ENCODE measurements around the gene ONECUT3.

The ONECUT3 gene

DNA sequence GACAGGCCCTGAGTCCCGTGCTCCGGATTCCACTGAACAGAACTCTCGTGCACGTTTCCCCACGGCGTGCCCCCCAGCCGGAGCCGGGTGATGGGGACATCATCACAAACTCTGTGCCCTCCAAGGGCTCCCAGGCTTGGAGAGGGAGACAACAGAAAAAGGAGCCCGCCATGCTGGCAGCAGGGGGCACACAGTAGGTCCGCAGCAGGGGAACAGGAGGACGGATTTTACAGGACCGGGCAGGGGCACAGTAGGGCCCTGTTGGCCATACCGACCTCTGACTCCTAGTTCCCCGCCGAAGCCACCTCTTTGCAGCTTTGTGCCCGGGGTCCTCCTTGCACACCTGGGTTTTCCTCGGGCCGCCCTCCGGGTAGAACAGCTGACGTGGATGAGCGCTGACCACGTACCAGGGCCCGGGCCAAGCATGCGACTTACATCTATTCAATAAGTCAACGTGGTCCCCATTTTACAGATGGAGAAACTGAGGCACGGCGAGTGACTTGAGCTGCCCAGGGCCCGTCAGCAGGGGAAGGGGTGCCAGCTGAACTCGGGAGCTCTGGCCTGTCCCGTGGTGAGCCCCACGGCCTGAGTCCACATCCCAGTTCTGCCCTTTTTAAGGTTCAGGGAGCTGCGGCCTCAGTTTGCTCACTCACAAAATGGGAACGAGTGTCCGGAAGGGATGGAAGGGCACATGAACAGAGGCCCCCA is 10.2 kb upstream of the ONECUT3 start:
- no peak for DNase-seq

DNA sequence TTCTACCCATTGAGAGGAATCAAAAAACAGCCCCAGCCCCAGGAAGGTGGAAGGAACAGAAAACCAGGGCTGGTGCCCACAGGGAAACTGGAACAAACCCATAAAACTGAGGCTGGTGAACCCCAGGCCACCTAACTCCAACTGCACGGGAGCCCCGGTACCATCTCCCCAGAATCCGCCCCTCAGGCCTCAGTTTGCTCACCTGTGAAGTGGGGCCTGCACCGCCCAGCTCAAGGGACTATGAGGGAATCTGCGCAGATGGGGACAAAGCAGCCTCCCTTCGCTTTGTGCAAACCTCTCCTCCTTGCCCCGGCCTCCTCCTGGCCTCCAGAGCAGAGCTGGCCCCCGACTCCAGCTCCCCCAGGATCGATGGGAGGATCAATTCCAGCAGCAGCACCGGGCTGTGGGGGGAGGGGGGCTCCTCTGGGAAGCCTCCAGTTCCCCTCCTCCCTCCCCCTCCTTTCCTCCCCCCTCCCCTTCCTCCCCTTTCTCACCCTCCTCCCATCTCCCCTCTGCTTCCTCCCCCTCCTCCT is 9.1 kb upstream of the ONECUT3 start:
- DNase-seq, result no peak

DNA sequence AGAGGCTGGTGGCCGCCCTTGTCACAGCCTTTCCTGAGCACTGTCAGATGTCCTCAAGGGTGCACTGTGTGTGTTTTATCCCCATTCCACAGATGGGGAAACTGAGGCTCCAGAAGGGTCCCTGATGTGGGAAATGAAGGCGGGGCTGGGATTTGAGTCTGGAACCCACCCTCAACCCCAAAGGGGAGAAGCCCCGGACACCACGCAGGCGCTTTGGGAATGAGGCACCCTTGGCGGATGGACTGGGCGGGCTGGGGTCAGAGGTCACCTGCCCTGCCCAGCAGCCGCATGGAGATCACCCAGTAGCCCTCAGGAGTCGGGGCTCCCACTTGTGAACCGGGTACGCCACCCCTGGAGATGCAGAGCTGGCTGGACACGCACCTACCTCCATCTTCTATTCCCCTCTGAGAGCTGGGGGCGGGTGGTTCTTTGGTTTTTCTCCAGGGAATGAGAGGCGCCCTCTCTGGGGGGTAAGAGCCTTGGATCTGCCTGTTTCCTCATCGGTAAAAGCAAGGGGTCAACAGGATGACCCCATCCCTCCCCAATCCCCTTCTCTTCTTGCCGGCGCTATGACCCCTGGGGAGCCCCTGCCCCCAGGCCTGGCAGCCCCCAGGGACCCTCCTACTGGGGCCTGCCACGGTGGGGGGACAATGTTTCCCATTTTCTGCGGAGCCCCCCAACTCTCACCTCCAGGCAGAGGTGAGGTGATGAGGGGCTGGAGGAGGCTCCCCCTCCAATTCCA is 8.3 kb upstream of the ONECUT3 start:
- DNase-seq, result no peak

GRCh38 chr19:1745589-1746031 is 7.7 kb upstream of the ONECUT3 start:
- DNase-seq, result no peak

- no peak for DNase-seq
These were observed 6.7 kb upstream of the ONECUT3 start for GRCh38 chr19:1746401-1747284.

- DNase-seq, result no peak
These were observed 5.8 kb upstream of the ONECUT3 start for GRCh38 chr19:1747285-1748114.

DNA sequence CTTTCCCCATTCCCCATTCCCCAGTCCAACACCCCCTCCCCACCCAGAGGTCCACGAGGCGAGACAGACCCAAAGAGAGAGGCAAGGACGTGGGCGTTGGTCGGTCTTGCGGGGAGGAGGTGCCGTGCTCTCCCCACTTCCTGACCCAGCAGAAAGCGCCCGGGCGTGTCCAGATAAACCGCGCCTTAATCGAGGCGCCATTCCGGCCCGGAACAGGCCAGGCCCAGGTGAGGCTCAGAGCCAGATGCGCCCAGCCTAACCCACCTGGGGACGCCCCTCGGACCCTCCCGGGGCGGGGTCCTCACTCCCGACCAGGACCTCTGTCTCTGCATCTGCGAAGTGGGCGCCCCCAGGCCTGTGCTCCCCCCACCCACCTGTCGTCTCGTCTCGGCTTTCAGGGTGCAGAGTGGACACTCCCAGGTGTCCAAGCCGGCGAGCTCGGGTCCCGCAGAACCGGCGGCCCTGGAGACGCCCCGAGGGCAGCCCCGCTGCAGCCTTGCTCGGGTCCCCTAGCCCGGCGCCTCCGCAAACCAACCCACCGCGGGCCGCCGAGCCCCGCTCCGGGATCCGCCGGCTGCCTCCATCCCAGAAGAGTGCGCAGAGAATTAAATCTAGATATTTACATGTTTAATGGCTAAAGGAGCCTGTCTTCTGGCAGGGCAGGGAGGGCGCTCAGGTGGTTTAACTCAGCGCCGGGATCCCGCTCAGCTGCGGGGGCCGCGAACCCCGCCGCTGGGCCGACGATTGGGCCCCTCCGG is 5.0 kb upstream of the ONECUT3 start:
- no peak for DNase-seq

- DNase-seq, result no peak
These were observed 4.4 kb upstream of the ONECUT3 start for GRCh38 chr19:1748873-1749341.

GRCh38 chr19:1749373-1750342 is 3.6 kb upstream of the ONECUT3 start:
- DNase-seq, result no peak

DNA sequence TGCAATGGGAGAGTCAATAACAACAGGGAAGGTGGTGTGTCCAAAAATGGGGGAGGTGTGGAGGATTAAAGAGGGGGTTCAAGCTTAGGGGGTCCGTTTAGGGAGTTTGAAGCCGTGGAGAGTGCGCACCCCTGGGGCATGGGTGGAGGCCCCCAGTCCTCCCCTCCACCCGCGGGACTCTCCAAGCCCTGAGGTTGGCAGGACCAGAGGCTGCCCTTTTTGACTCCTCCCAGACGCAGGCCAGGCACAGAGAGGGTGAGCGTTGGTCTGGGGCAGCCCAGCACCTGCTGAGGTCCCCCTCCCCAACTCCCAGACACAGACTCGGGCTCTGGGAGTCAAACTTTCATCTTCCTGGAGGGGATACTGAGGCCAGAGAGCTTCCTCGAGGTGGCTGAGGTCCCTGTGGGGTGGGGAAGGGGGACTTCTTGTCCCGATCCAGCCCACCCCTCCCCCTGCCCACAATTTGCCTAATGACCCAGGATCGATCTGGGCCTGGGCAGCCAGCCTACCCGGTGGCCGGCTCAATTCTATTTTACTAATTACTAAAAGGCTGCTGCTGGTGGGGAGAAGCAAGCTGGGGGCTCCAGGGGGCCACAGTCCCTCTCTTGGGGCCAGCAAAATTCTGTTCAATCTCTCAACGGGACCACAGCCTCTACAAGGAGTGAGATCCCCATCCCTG is 2.8 kb upstream of the ONECUT3 start:
- DNase-seq, result no peak

DNA sequence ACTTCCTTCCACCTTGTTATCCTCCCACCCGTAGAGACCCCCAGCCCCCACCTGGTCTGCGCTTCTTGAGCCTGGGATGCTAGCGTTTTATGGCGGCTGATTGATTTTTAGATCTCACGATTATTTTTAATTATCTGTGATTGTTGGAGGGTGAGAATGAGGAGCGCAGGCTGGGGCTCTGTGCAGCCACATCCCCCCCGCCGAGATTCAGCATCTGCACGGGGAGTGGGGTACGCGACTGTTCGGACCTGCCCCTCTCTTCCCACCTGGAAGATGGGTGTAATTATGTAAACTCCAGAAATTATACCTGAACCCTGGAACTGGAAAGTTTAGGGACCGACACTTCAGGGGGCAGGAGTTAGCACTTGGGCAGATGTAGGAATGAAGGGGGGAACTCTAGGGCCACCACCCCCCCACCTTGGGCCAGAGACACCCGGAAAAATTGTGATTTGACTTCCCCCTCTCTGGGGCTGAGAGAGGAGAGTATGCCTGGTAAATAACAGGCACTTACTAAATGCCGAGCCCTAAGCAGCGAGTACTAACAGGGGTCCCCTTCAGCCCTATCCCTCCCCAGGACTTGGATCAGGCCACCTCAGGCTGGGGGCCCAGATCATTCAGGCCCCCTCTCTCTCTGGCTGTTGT is 1.8 kb upstream of the ONECUT3 start:
- DNase-seq, result no peak

GRCh38 chr19:1752009-1752756 is 1.1 kb upstream of the ONECUT3 start:
- no peak for DNase-seq

GRCh38 chr19:1754018-1754635 is 821 bp downstream of the ONECUT3 start:
- no peak for DNase-seq

GRCh38 chr19:1754636-1755466 is 1.5 kb downstream of the ONECUT3 start:
- no peak for DNase-seq

- DNase-seq, result no peak
These were observed 2.3 kb downstream of the ONECUT3 start for GRCh38 chr19:1755467-1756171.

GRCh38 chr19:1756264-1756663 is 3.0 kb downstream of the ONECUT3 start:
- DNase-seq, result no peak
